Smooth muscle cell (in vitro differentiated cells): ENCODE results near the gene SLK. TPM values are rescaled to one million over a fixed set of nuclear protein-coding genes. Genes with fewer than 3 reads are reported as not detected.

Experiments used
- DNase-seq: peaks from one replicate; lab custom pipeline; 2025; ENCODE audit not compliant: unreplicated experiment; lab: John Stamatoyannopoulos, UW
- H2AFZ ChIP-seq: fragments of 200-600 bp; sonication (generic); 2 replicates; pipeline ENCODE4 v1.6.0; 2016; ENCODE audit warnings: antibody characterized with exemption, low read depth, mild to moderate bottlenecking
- H3F3A ChIP-seq: fragments of 200-600 bp; sonication (generic); 2 replicates; pipeline ENCODE4 v1.6.0; 2017; ENCODE audit warnings: antibody characterized with exemption, low read depth
- H3K27ac ChIP-seq: fragments of 200-600 bp; sonication (generic); 2 replicates; pipeline ENCODE4 v1.5.1; 2016; ENCODE audit warnings: low read depth, mild to moderate bottlenecking
- H3K27me3 ChIP-seq: fragments of 200-600 bp; sonication (generic); 2 replicates; pipeline ENCODE4 v1.6.1; 2016; ENCODE audit warnings: low read depth, mild to moderate bottlenecking
- H3K36me3 ChIP-seq: fragments of 200-600 bp; sonication (generic); 2 replicates; pipeline ENCODE4 v1.5.1; 2016; ENCODE audit warnings: low read depth
- H3K4me1 ChIP-seq: fragments of 200-600 bp; sonication (generic); 2 replicates; pipeline ENCODE4 v1.5.1; 2016; ENCODE audit warnings: low read depth
- H3K4me2 ChIP-seq: fragments of 200-600 bp; sonication (generic); 2 replicates; pipeline ENCODE4 v1.6.0; 2016; ENCODE audit warnings: mild to moderate bottlenecking
- H3K4me3 ChIP-seq: fragments of 200-600 bp; sonication (generic); 2 replicates; pipeline ENCODE4 v1.5.1; 2016; ENCODE audit warnings: mild to moderate bottlenecking
- H3K79me2 ChIP-seq: fragments of 200-600 bp; sonication (generic); 2 replicates; pipeline ENCODE4 v1.6.0; 2016; ENCODE audit warnings: low read depth, mild to moderate bottlenecking
- H3K9ac ChIP-seq: fragments of 200-600 bp; sonication (generic); 2 replicates; pipeline ENCODE4 v1.6.0; 2016; ENCODE audit warnings: low read depth
- H3K9me3 ChIP-seq: fragments of 200-600 bp; sonication (generic); replicated peaks from 2 replicates; pipeline ENCODE4 v1.5.1; 2016; ENCODE audit warnings: low read depth
- H4K20me1 ChIP-seq: fragments of 200-600 bp; sonication (generic); 2 replicates; pipeline ENCODE4 v1.6.0; 2016; ENCODE audit warnings: low read depth
- CTCF ChIP-seq: fragments of 200-600 bp; sonication (generic); IDR thresholded peaks from 2 replicates; pipeline ENCODE4 v1.5.1; 2017; ENCODE audit warnings: borderline replicate concordance, mild to moderate bottlenecking, antibody characterized with exemption; ENCODE audit not compliant: insufficient read depth, poor library complexity, severe bottlenecking
- WGBS: methylation state at CpG from one replicate; pipeline ENCODE4 v1.1.7; 2016; ENCODE audit warnings: low lambda C conversion rate; 5-methylcytosine and 5-hydroxymethylcytosine counted together
- polyA plus RNA-seq: library from polyadenylated mRNA; unstranded; fragments of >200 nt; fragmentation: Nextera tagmentation; extraction: Ambion mirVana; gene quantifications from 2 replicates; pipeline ENCODE4 v1.2.1, GENCODE V29; 2016
- total RNA-seq: library from RNA; depleted of rRNA; stranded (reverse); fragments of >200 nt; gene quantifications from 2 replicates; pipeline ENCODE4 v1.2.3, GENCODE V29; 2014

Gene SLK
- total and polyA plus RNA-seq, 2 experiments from 2014 or later, result 15.5 to 45.7 TPM

- H3K4me2 ChIP-seq, result no peak overlapping the region
- H3K27ac ChIP-seq, result no peak overlapping the region
- H3K4me3 ChIP-seq, result no peak overlapping the region
- WGBS, result 94% methylated on average over 6 of the region's 6 CpGs
- no peak overlapping the region for H2AFZ ChIP-seq
- no peaks in the 10 kb centered on the region for H3K79me2 ChIP-seq
- no peaks in the 10 kb centered on the region for H3K27me3 ChIP-seq
- H3K9ac ChIP-seq, result no peak overlapping the region
- H3K9me3 ChIP-seq, result no peaks in the 10 kb centered on the region
- DNase-seq, result no peak
- TF ChIP-seq CTCF, result no peak
- H3F3A ChIP-seq, result no peaks in the 10 kb centered on the region
- peaks cover 8% of the 10 kb centered on the region for H3K36me3 ChIP-seq
- peaks cover 4% of the 10 kb centered on the region for H3K4me1 ChIP-seq
- peaks cover 8% of the 10 kb centered on the region for H4K20me1 ChIP-seq
These were observed 62.6 kb downstream of the SLK start for GRCh38 chr10:104029521-104029860.

GRCh38 chr10:104031631-104032030, 64.7 kb downstream of the SLK start:
- H3K4me3 ChIP-seq, result no peak overlapping the region
- 79% methylated on average over 2 of the region's 2 CpGs for WGBS
- no peaks in the 10 kb centered on the region for H3K79me2 ChIP-seq
- DNase-seq, result no peak
- H3K4me1 ChIP-seq, result peaks cover 4% of the 10 kb centered on the region
- TF ChIP-seq CTCF, result no peak
- peaks cover 8% of the 10 kb centered on the region for H4K20me1 ChIP-seq
- no peak overlapping the region for H3K4me2 ChIP-seq
- H3K9me3 ChIP-seq, result no peaks in the 10 kb centered on the region
- no peak overlapping the region for H2AFZ ChIP-seq
- H3K9ac ChIP-seq, result no peak overlapping the region
- no peaks in the 10 kb centered on the region for H3K27me3 ChIP-seq
- peaks cover 3% of the 10 kb centered on the region for H3K36me3 ChIP-seq
- H3F3A ChIP-seq, result no peaks in the 10 kb centered on the region
- no peak overlapping the region for H3K27ac ChIP-seq

GRCh38 chr10:104032144-104032775, 65.3 kb downstream of the SLK start:
- Histone ChIP-seq H4K20me1 (peaks cover 8% of the 10 kb centered on the region), H3K27ac (no peak overlapping the region), H3K4me1 (peaks cover 4% of the 10 kb centered on the region), H3K79me2 (no peaks in the 10 kb centered on the region), H3K4me3 (no peak overlapping the region), H2AFZ (no peak overlapping the region), H3K4me2 (no peak overlapping the region), H3F3A (no peaks in the 10 kb centered on the region), H3K27me3 (no peaks in the 10 kb centered on the region), H3K9me3 (no peaks in the 10 kb centered on the region), H3K9ac (no peak overlapping the region), H3K36me3 (peaks cover 3% of the 10 kb centered on the region)
- 87% methylated on average over 7 of the region's 7 CpGs for WGBS
- TF ChIP-seq CTCF, result no peak
- no peak for DNase-seq

GRCh38 chr10:104033401-104033930, 66.5 kb downstream of the SLK start:
- Histone ChIP-seq H3F3A (no peaks in the 10 kb centered on the region), H3K9me3 (no peaks in the 10 kb centered on the region), H3K36me3 (peaks cover 3% of the 10 kb centered on the region), H4K20me1 (peaks cover 4% of the 10 kb centered on the region), H3K9ac (no peak overlapping the region), H3K27ac (no peak overlapping the region), H3K4me3 (no peak overlapping the region), H2AFZ (no peak overlapping the region), H3K79me2 (no peaks in the 10 kb centered on the region), H3K4me2 (no peak overlapping the region), H3K27me3 (no peaks in the 10 kb centered on the region), H3K4me1 (peaks cover 4% of the 10 kb centered on the region)
- DNase-seq, result no peak
- WGBS, result 82% methylated on average over 12 of the region's 12 CpGs
- TF ChIP-seq CTCF, result no peak
